Lung (tissue), 12 donors: ENCODE results near the gene HTR3A. TPM values are rescaled to one million over a fixed set of nuclear protein-coding genes. Genes with fewer than 3 reads are reported as not detected.

Experiments used
- ATAC-seq: fragments of 200-7000 bp; cut with Tn5 transposase; one replicate; pipeline ENCODE4 v1.9.1; 2020; ENCODE audit warnings: moderate number of reproducible peaks; ENCODE audit not compliant: insufficient read depth, low FRiP score
- DNase-seq, 3 donors: peaks; one replicate each; pipeline ENCODE4 v3.0.0-alpha.2; 2013 to 2017
- H3K27ac ChIP-seq, 2 donors: one replicate each; pipeline ENCODE4 v1.5.1; 2013; ENCODE audit warnings: mild to moderate bottlenecking in 2 of 2, moderate library complexity in 2 of 2, control low read depth in 1 of 2, inconsistent platforms in 1 of 2, low read depth in 1 of 2, low read length in 1 of 2
- H3K27me3 ChIP-seq, 3 donors: one replicate each; pipeline ENCODE4 v1.5.1; 2013; ENCODE audit warnings: low read length in 2 of 3; ENCODE audit not compliant: control insufficient read depth in 3 of 3, insufficient read depth in 3 of 3
- H3K36me3 ChIP-seq, 4 donors: one replicate each; pipeline ENCODE4 v1.5.1; 2013; ENCODE audit warnings: low read length in 4 of 4, mild to moderate bottlenecking in 1 of 4, moderate library complexity in 1 of 4; ENCODE audit not compliant: control insufficient read depth in 4 of 4, insufficient read depth in 4 of 4
- H3K4me1 ChIP-seq, 5 donors: one replicate each; pipeline ENCODE4 v1.5.1; 2013; ENCODE audit warnings: low read length in 5 of 5, mild to moderate bottlenecking in 2 of 5, moderate library complexity in 1 of 5; ENCODE audit not compliant: control insufficient read depth in 5 of 5, insufficient read depth in 5 of 5
- H3K4me3 ChIP-seq: one replicate; pipeline ENCODE4 v1.5.1; 2013; ENCODE audit warnings: mild to moderate bottlenecking, control low read depth, moderate library complexity
- H3K9ac ChIP-seq, 2 donors: one replicate each; pipeline ENCODE4 v1.5.1; 2013; ENCODE audit warnings: low read length in 2 of 2, control low read depth in 1 of 2; ENCODE audit not compliant: insufficient read depth in 1 of 2
- H3K9me3 ChIP-seq, 4 donors: one replicate each; pipeline ENCODE4 v1.5.1; 2013; ENCODE audit warnings: low read length in 3 of 4, mild to moderate bottlenecking in 1 of 4, moderate library complexity in 1 of 4; ENCODE audit not compliant: control insufficient read depth in 4 of 4, insufficient read depth in 3 of 4
- WGBS, 2 donors: extraction: QIAGEN DNeasy Blood & Tissue Kit; methylation state at CpG; one replicate each; pipeline ENCODE4 v1.1.7; 2013; 5-methylcytosine and 5-hydroxymethylcytosine counted together
- polyA plus RNA-seq, 2 donors: library from polyadenylated mRNA; stranded (reverse); fragments of 200-250 nt; gene quantifications; one replicate each; pipeline ENCODE4 v1.2.1, GENCODE V29; 2013
- total RNA-seq, 2 donors: library from RNA; depleted of rRNA in 1 of 2; stranded (reverse); fragments of >200 nt in 1 of 2; gene quantifications; one replicate each; pipeline ENCODE4 v1.2.1, GENCODE V29; 2014 to 2021
- TF ChIP-seq, protein P1 (sequence below): IDR thresholded peaks from 2 replicates; pipeline ENCODE4 v1.5.1; 2012; ENCODE audit warnings: mild to moderate bottlenecking; ENCODE audit errors: control extremely low read depth, extremely low read depth
- donor health status: control.
- donor health status: control.
- donor health status: Bipolar disorder and iron deficiency.
- donor health status: healthy.
- donor health status: DM: yes; HTN: yes; CAD: no.

Gene HTR3A
- total and polyA plus RNA-seq, 4 donors, result 0.16 to 0.78 (median 0.43) TPM; not detected in 1

DNA sequence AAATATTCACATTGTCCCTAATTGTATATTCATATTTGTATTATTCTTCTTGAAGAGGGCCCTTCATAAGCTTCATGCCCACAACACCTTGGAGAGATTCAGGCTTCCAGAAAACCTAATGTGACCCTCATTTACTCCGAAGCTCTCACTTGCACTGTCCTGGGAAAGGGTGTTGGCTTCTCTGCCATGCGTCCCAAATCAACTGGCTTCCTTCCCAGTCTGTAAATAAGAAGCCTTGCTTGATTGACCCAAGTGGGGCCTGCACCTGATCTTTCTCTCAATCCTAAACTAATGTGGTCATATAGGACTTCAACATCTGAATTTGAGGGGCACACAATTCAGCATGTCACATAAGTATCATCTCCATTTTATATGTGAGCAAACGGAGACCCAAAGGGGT, 44.1 kb downstream of the HTR3A start:
- TF ChIP-seq, protein P1, sequence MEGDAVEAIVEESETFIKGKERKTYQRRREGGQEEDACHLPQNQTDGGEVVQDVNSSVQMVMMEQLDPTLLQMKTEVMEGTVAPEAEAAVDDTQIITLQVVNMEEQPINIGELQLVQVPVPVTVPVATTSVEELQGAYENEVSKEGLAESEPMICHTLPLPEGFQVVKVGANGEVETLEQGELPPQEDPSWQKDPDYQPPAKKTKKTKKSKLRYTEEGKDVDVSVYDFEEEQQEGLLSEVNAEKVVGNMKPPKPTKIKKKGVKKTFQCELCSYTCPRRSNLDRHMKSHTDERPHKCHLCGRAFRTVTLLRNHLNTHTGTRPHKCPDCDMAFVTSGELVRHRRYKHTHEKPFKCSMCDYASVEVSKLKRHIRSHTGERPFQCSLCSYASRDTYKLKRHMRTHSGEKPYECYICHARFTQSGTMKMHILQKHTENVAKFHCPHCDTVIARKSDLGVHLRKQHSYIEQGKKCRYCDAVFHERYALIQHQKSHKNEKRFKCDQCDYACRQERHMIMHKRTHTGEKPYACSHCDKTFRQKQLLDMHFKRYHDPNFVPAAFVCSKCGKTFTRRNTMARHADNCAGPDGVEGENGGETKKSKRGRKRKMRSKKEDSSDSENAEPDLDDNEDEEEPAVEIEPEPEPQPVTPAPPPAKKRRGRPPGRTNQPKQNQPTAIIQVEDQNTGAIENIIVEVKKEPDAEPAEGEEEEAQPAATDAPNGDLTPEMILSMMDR, result no peak
- no peak overlapping the region for H3K27ac ChIP-seq
- H3K36me3 ChIP-seq, result no peaks in the 10 kb centered on the region
- ATAC-seq, result no peak
- H3K9ac ChIP-seq, result no peak overlapping the region
- H3K9me3 ChIP-seq, result no peaks in the 10 kb centered on the region
- 74 to 76% methylated on average over 3 of the region's 3 CpGs for WGBS, 2 donors
- H3K4me3 ChIP-seq, result no peak overlapping the region
- H3K27me3 ChIP-seq, result no peaks in the 10 kb centered on the region
- no peak for DNase-seq
- H3K4me1 ChIP-seq, result no peaks in the 10 kb centered on the region

DNA sequence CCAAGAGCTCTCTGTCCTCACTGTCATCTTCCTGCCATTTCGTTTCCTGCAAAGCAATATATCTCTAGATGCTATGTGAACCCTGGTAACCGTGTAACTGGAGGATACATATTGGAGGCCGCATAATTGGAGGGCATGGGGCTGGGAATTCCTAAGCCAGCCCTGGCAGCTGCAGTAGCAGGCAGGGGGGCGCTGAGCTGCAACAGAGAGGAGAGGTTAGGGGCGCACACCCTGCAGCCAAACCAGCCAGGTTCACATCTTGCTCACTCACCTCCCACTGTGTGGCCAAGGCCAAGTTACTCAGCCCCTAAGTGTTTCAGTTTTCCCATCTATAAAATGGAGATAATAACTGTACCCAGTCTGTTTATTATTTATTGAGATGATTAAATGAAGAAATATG, 44.7 kb downstream of the HTR3A start:
- no peak overlapping the region for H3K4me3 ChIP-seq
- no peaks in the 10 kb centered on the region for H3K9me3 ChIP-seq
- ATAC-seq (no peak), DNase-seq (no peak)
- H3K27ac ChIP-seq, result no peak overlapping the region
- no peak overlapping the region for H3K9ac ChIP-seq
- no peaks in the 10 kb centered on the region for H3K27me3 ChIP-seq
- no peaks in the 10 kb centered on the region for H3K4me1 ChIP-seq
- no peaks in the 10 kb centered on the region for H3K36me3 ChIP-seq
- WGBS, 2 donors, result 87 to 94% methylated on average over 5 of the region's 5 CpGs
- TF ChIP-seq, protein P1, result no peak

GRCh38 chr11:114025329-114025907, 50.5 kb downstream of the HTR3A start:
- Histone ChIP-seq H3K36me3 (no peaks in the 10 kb centered on the region), H3K4me1 (peaks cover 0 to 5% (median 0%) of the 10 kb centered on the region in 5 donors), H3K9me3 (no peaks in the 10 kb centered on the region), H3K9ac (no peak overlapping the region), H3K27me3 (peaks cover 0 to 3% (median 3%) of the 10 kb centered on the region in 3 donors), H3K4me3 (no peak overlapping the region), H3K27ac (no peak overlapping the region)
- TF ChIP-seq, protein P1, result no peak
- DNase-seq, result peak in 1 of 3 donors; percentile 13
- 59 to 77% methylated on average over 3 of the region's 3 CpGs for WGBS, 2 donors
- ATAC-seq, result no peak

DNA sequence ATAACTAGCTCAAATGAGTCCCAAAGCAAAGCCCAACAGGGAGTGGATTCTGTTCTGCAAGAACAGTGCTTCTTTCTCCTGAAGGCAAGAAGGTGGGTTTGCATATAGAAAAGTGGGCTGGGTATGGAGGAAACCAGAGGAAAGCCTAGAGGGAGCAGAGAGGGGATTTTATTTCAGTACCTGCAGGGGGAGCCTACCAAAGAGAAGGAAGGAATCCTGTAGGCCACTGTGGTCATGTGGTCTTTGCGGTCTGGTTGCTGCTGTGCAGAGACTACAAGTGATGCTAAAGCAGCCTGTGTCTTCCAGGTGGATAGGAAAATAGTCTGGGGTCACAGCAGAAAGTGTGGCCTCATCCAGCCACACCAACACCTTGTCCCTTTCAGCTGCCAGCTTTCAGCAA, 51.4 kb downstream of the HTR3A start:
- H3K36me3 ChIP-seq, result no peaks in the 10 kb centered on the region
- no peaks in the 10 kb centered on the region for H3K9me3 ChIP-seq
- H3K4me1 ChIP-seq, result peaks cover 0 to 5% (median 0%) of the 10 kb centered on the region in 5 donors
- H3K27ac ChIP-seq, result no peak overlapping the region
- ATAC-seq, result no peak
- 12 to 36% methylated on average over 1 of the region's 1 CpG for WGBS, 2 donors
- H3K9ac ChIP-seq, result no peak overlapping the region
- DNase-seq, result peak in 1 of 3 donors; percentile 16
- peaks cover 0 to 3% (median 3%) of the 10 kb centered on the region in 3 donors for H3K27me3 ChIP-seq
- H3K4me3 ChIP-seq, result no peak overlapping the region
- TF ChIP-seq, protein P1, result no peak
